ENCODE data around the gene MMP14. TPM values are rescaled to one million over a fixed set of nuclear protein-coding genes. Genes with fewer than 3 reads are reported as not detected.

The MMP14 gene
- total and polyA plus RNA-seq, 2 of the 8 experiments (the other 6 are each of a cell fraction or from before 2014, with no cell fraction given): 58.2 to 86.8 TPM

- Histone ChIP-seq H3K23me2 (ENCODE audit: low read depth, low read length) (no peaks in the 10 kb centered on the region), H3K9me3 (ENCODE audit: insufficient read depth in 2 of 2, low read depth in 1 of 2, low read length in 1 of 2) (peaks cover 0 to 4% of the 10 kb centered on the region in 2 experiments; a peak in 1 of 4 replicates), H3K79me2 (ENCODE audit: control insufficient read depth in 1 of 2, insufficient read depth in 2 of 2, low read length in 2 of 2) (no peaks in the 10 kb centered on the region), H3K18ac (ENCODE audit: extremely low read depth, low read length) (no peak overlapping the region), H2BK5ac (ENCODE audit: low read depth, low read length) (no peak overlapping the region), H4K91ac (replicated peaks; ENCODE audit: insufficient read length, low read length) (no peak overlapping the region), H3K9ac (replicated peaks in 1 of 4; ENCODE audit: extremely low read depth in 1 of 4, low read depth in 3 of 4, low read length in 3 of 4) (no peak overlapping the region), H4K8ac (ENCODE audit: extremely low read depth, insufficient read depth, low read length) (no peak overlapping the region), H4K5ac (ENCODE audit: insufficient read length, low read depth, low read length) (no peak overlapping the region), H2AFZ (ENCODE audit: low read length) (no peak overlapping the region), H3K27me3 (replicated peaks in 1 of 4; ENCODE audit: control insufficient read depth in 3 of 4, extremely low read depth in 1 of 4, insufficient read depth in 3 of 4, low read length in 3 of 4) (no peaks in the 10 kb centered on the region), H3K14ac (ENCODE audit: insufficient read length) (no peak overlapping the region), H3K4me1 (replicated peaks in 1 of 4; ENCODE audit: control insufficient read depth in 3 of 4, insufficient read depth in 4 of 4, low read length in 3 of 4) (peaks cover 2 to 11% (median 6%) of the 10 kb centered on the region in 4 experiments), H3K4me2 (ENCODE audit: insufficient read depth in 1 of 2, low read depth in 2 of 2, low read length in 2 of 2) (no peak overlapping the region), H2BK20ac (ENCODE audit: low read length) (no peak overlapping the region), H3K36me3 (ENCODE audit: control insufficient read depth in 2 of 4, insufficient read depth in 4 of 4, low read length in 3 of 4) (no peaks in the 10 kb centered on the region), H2AK5ac (ENCODE audit: low read depth, low read length) (no peak overlapping the region), H3K27ac (ENCODE audit: low read depth, low read length) (no peak overlapping the region), H2BK15ac (ENCODE audit: low read length) (no peak overlapping the region), H2BK12ac (ENCODE audit: low read depth, low read length) (no peak overlapping the region), H3K23ac (ENCODE audit: insufficient read length) (no peak overlapping the region), H3K79me1 (ENCODE audit: low read depth, low read length) (no peaks in the 10 kb centered on the region), H3K56ac (replicated peaks; ENCODE audit: insufficient read length, low read depth, low read length) (no peak overlapping the region), H3K4ac (replicated peaks; ENCODE audit: insufficient read length, low read depth, low read length) (no peak overlapping the region), H4K20me1 (replicated peaks in 1 of 2; ENCODE audit: control insufficient read depth in 1 of 2, insufficient read depth in 2 of 2, low read length in 2 of 2) (no peaks in the 10 kb centered on the region), H2BK120ac (replicated peaks; ENCODE audit: low read depth, low read length) (no peak overlapping the region), H3K4me3 (ENCODE audit: extremely low read depth in 1 of 4, insufficient read depth in 2 of 4, low read depth in 3 of 4, low read length in 4 of 4) (no peak overlapping the region)
- 76% methylated on average over 2 of the region's 2 CpGs; no CpG with 5 or more reads in 1 of the 2 experiments for WGBS, 2 experiments (ENCODE audit: extremely low coverage in 1 of 2, insufficient coverage in 1 of 2, insufficient read length in 1 of 2, insufficient replicate concordance in 2 of 2, low coverage in 1 of 2, low lambda C conversion rate in 2 of 2, missing lambda C conversion rate in 1 of 2)
- DNase-seq (ENCODE audit: low read depth in 1 of 2, low spot score in 2 of 2) (no peak), FAIRE-seq (no peak)
- ChIA-PET CTCF (ENCODE audit: partially characterized antibody) (interaction anchor here (3.5 to 53.1 kb wide), 2 partner anchors 14 to 61 kb away, joined by 13 to 1562 read pairs; partner anchors contain the start of genes LRP10, MMP14 and REM2), POLR2A (ENCODE audit: partially characterized antibody) (interaction anchor here (1.4 to 1.8 kb wide), 2 partner anchors 9 to 25 kb away, joined by 5 read pairs; no protein-coding TSS in a partner anchor)
- TF ChIP-seq GTF2F1 (IDR thresholded peaks at IDR 0.05; ENCODE audit: borderline replicate concordance, low read depth, low read length) (no peak), NANOG (IDR thresholded peaks at IDR 0.05; ENCODE audit: insufficient read depth, low read depth, low read length, poor library complexity, severe bottlenecking) (no peak), HDAC2 (IDR thresholded peaks at IDR 0.05; ENCODE audit: borderline replicate concordance in 1 of 2, low read depth in 2 of 2, low read length in 2 of 2) (no peak)
Measured at GRCh38 chr14:22798528-22798927, 37.9 kb upstream of the MMP14 start.

All from H1 (cell line).